Nephron progenitor cell (in vitro differentiated cells): ENCODE results near the gene ADRA2B.

Experiments used
- DNase-seq: peaks from one replicate; pipeline ENCODE4 v3.0.0; 2021
- H3K27ac Mint-ChIP-seq: 2 replicates; pipeline ENCODE4 v1.8.0; 2021; ENCODE audit warnings: mild to moderate bottlenecking, moderate library complexity, mixed read lengths
- H3K27me3 Mint-ChIP-seq: 2 replicates; pipeline ENCODE4 v1.8.0; 2021; ENCODE audit warnings: mild to moderate bottlenecking, low read depth, mixed read lengths; ENCODE audit not compliant: poor library complexity
- H3K36me3 Mint-ChIP-seq: 2 replicates; pipeline ENCODE4 v1.8.0; 2021; ENCODE audit warnings: low read depth, mixed read lengths
- H3K4me1 Mint-ChIP-seq: 2 replicates; pipeline ENCODE4 v1.8.0; 2021; ENCODE audit warnings: mixed read lengths
- H3K4me3 Mint-ChIP-seq: 2 replicates; pipeline ENCODE4 v1.8.0; 2021; ENCODE audit warnings: mild to moderate bottlenecking, moderate library complexity, mixed read lengths
- H3K9me3 Mint-ChIP-seq: 2 replicates; pipeline ENCODE4 v1.8.0; 2021; ENCODE audit warnings: mild to moderate bottlenecking, moderate library complexity, mixed read lengths
- CTCF ChIP-seq: fragments of 200-600 bp; sonication (generic); IDR thresholded peaks from 2 replicates; pipeline ENCODE4 v1.5.0; 2021; ENCODE audit warnings: antibody characterized with exemption

ADRA2B gene

DNA sequence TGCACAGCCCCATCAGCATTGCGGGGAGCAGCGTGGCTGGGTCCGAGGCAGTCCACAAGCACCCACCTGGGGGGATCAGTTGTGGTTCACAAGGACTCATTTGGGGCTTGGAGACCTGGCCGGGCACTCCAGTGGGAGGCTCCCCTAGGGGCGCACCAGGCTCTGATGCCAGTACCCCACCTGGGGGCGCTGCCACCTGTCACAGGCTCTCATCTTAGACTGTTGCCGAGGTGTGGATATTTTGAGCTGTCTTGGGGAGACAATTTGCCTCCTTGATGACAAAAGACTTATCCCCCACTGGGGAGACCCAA is 3.0 kb downstream of the ADRA2B start:
- peaks cover 53% of the 10 kb centered on the region for H3K27me3 Mint-ChIP-seq
- H3K36me3 Mint-ChIP-seq, result peaks cover 6% of the 10 kb centered on the region
- no peak overlapping the region for H3K27ac Mint-ChIP-seq
- no peak for DNase-seq
- peaks cover 30% of the 10 kb centered on the region for H3K4me1 Mint-ChIP-seq
- no peak overlapping the region for H3K4me3 Mint-ChIP-seq
- peaks cover 10% of the 10 kb centered on the region for H3K9me3 Mint-ChIP-seq
- TF ChIP-seq CTCF, result no peak

DNA sequence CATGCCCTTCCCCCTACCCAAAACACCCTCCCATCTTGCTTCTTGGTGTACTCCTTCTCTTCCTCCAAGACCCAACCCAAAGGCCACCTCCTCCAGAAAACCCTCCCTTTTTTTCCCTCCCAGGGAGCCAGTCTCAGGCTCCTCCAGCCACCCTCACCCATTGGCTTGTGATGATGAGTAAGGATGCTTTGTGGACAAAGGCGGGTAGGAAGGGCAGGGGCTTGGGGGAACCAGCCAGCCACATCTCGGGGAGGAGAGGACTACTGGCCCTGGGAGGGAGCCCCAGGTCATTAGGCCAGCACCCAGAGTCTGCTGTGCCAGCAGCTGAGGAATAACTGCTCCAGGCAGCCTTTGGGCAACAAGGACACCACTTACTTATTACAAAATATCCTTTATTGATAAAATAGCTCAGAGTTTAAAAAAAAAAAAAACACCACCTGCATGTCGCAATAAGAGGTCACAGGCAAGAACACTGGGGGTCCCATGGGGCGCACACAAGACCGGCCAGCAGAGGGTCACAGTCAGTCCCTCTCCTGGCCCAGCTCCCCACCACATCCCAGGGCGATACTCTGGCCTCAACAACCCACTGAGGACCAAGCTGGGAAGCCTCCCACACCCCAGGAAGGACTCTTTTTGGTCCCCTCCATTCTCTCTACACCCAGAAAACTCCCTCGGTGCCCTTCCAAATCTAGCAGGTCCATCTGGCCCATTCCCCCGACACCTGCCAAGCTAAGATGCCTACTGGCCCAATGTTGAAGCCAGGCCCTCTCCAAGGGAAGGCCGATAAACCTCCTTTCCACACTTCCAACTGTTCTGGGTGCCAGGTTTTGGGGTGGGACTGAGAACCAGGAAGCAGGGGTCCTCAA is 3.6 kb downstream of the ADRA2B start:
- Mint-ChIP-seq H3K27me3 (peaks cover 47% of the 10 kb centered on the region), H3K27ac (no peak overlapping the region), H3K9me3 (peaks cover 10% of the 10 kb centered on the region), H3K4me3 (no peak overlapping the region), H3K4me1 (peaks cover 35% of the 10 kb centered on the region), H3K36me3 (peaks cover 6% of the 10 kb centered on the region)
- DNase-seq, result no peak
- TF ChIP-seq CTCF, result no peak

DNA sequence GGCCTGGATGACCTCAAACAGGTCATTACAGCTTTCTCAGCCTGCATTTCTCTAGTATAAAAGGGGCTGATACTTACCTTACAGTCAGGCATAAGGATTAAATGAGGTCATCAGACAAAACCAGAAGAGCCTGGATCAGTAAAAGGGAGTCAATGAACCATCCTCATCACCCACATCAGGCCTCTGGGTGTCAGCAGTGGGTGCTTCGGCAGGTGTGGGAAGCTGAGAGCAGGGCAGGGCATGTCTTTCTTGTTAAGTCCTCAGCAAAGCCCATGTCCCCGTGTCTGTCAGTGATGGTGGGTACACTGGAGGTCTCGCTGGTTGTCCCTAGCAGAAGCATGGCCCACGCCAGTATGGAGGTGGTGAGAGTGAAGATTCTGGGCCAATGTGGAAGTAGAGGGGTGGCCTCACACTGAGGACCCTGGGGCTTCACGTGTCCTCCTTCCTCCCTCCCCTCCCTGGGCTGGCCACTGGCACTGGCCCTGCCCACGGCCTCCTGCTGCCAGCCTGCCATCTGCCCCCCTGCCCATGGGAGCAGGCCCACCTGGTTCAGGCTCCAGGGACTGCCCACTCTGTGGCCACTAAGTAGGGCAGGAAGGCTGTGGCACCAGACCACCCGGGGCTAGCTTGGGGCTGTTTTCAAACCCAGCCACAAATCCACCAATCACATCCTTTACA is 4.4 kb downstream of the ADRA2B start:
- Mint-ChIP-seq H3K27ac (no peak overlapping the region), H3K27me3 (peaks cover 40% of the 10 kb centered on the region), H3K4me1 (peaks cover 36% of the 10 kb centered on the region), H3K9me3 (peaks cover 10% of the 10 kb centered on the region), H3K4me3 (no peak overlapping the region), H3K36me3 (peaks cover 6% of the 10 kb centered on the region)
- DNase-seq, result no peak
- TF ChIP-seq CTCF, result no peak

GRCh38 chr2:96111257-96111640 is 5.1 kb downstream of the ADRA2B start:
- Mint-ChIP-seq H3K4me3 (no peak overlapping the region), H3K4me1 (peaks cover 36% of the 10 kb centered on the region), H3K9me3 (peaks cover 12% of the 10 kb centered on the region), H3K27me3 (peaks cover 38% of the 10 kb centered on the region), H3K27ac (no peak overlapping the region), H3K36me3 (peaks cover 6% of the 10 kb centered on the region)
- DNase-seq, result no peak
- no peak for TF ChIP-seq CTCF

DNA sequence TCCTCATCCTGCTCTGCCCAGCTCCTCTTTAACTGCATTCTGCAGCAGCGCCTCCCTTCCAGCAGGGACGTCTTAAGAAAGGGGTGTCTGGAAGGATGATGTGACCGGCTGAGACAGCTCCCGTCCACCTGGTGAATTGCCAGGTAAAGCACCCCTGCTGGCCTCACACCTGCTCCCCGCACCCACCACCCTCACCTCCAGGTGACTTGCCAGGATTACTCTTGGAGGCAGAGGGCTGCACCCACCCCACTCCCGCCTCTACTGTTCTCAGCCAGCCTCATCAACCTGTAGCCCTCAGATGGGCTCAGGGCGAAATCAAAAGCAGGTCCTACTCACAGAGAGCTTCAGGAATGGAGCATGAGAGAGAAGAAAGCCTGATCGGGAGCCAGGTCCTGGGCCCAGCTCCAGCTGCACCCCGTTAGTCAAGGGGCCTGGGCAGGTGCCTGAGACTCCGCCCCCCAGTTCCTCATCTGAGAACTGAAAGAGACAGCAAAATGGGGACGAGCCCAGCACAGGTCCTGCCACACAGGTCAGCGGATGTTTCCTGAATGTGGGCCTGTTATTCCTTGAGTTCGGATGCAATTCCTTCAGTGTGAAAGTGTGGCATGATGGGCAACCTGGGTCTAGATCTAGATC is 5.6 kb downstream of the ADRA2B start:
- DNase-seq, result no peak
- TF ChIP-seq CTCF, result no peak
- H3K9me3 Mint-ChIP-seq, result peaks cover 16% of the 10 kb centered on the region
- H3K27me3 Mint-ChIP-seq, result peaks cover 34% of the 10 kb centered on the region
- H3K4me3 Mint-ChIP-seq, result no peak overlapping the region
- H3K4me1 Mint-ChIP-seq, result peaks cover 35% of the 10 kb centered on the region
- H3K27ac Mint-ChIP-seq, result no peak overlapping the region
- H3K36me3 Mint-ChIP-seq, result peaks cover 6% of the 10 kb centered on the region
